NOMO-1 treated with dmso at 0.1 percent for 144 hours (cell line): ENCODE measurements around the gene ST8SIA2.
"Not testable (repeated sequence)": the region's sequence is repeated elsewhere in the genome, so short reads cannot be mapped to it uniquely, and the experiment has no call there.

Experiments used
- DNase-seq: peaks from one replicate; lab custom pipeline; 2025; ENCODE audit not compliant: unreplicated experiment; lab: John Stamatoyannopoulos, UW

ST8SIA2 gene

DNA sequence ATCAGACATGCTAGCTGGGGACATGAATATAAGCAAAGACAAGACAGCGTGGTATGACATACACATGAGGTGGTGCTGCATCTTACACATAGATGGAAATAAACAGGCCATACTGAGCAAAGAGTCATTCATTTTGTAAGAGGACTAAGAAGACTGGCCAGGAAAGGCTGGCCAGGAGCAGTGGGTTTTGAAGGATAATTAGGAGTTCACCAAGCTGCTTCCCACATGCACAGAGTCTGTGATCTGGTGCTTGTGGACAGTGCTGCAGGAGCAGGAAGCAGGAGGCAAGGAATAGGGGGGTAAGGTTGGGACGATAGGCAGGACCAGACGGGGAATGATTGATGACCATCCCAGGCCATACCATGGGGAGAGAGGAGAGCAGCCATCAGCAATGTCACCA lies 41.5 kb downstream of the ST8SIA2 start:
- DNase-seq = no peak

DNA sequence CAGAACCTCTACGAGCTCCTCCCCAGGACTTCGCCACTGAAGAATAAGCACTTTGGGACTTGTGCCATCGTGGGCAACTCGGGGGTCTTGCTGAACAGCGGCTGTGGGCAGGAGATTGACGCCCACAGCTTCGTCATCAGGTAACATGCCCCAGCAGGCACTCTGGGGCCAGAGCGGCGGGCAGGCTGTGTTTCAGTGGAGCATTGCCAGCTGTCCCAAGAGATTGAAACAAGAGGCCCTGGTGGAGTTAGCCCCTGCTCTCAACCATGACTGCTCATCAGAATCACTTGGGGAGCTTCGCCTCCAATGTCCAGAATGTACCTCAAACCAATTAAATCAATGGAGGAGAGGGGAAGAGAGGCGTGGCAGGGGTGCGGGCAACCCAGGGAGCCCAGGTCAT lies 44.8 kb downstream of the ST8SIA2 start:
- DNase-seq = no peak

DNA sequence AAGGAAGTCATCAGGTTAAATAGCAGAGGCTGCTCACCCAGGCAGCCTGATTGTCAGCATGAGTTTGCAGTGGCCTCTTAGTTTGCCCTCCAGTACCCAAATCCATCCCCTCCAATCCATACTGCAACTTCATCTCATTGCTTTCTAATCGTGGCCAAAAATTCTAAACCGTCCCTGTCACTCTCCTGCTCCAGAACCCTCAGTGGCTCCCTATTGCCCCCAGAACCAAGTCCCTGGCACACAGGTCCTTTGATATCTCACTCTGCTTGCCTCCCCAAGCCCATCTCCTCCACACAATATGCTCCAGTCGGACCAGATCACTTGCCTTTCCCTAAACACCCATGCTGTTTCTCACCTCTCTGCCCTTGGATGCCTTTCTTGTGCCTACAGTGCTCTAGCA lies 49.7 kb downstream of the ST8SIA2 start:
- DNase-seq = no peak

- no peak for DNase-seq
Observed at GRCh38 chr15:92444631-92445030, 51.0 kb downstream of the ST8SIA2 start.

DNA sequence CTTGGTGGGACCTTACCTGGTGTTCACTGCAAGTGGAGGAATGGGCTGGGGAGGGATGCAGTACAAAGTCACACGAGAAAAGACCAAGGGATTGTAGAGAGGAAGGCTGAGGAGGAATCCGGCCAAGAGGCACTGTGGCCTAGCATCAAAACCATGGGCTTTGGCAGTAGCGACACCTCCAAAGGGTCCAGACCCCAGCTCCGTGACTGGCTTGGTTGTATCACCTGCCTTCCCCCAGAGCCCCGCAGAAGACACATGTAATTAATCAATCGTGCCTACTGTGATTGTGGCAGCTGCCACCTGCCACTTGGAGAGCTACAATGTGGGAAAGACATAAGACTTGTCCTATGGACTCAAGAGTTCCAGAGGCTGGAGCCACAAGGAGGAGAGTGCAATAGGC lies 54.7 kb downstream of the ST8SIA2 start:
- no peak for DNase-seq

- no peak for DNase-seq
Observed at GRCh38 chr15:92449476-92449875, 55.8 kb downstream of the ST8SIA2 start.

GRCh38 chr15:92451225-92451825 lies 57.6 kb downstream of the ST8SIA2 start:
- DNase-seq = no peak

DNA sequence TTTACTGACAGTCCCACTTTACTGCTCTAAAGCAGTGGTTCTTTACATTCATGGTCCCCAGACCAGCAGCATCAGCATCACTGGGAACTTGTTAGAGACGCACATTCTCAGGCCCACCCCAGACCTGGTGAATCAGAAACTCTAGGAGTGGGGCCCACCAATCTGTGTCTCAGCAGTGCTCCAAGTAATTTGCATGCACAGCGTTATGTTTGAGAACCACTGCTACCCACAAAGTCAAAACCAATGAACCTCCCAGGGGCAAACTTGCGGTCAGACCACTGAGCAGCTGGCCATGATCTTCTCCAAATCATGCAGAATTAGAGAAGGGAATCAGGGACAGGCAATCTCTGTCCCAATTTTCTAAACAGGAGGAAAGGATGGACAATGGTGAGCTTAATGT lies 58.5 kb downstream of the ST8SIA2 start:
- no peak for DNase-seq

DNA sequence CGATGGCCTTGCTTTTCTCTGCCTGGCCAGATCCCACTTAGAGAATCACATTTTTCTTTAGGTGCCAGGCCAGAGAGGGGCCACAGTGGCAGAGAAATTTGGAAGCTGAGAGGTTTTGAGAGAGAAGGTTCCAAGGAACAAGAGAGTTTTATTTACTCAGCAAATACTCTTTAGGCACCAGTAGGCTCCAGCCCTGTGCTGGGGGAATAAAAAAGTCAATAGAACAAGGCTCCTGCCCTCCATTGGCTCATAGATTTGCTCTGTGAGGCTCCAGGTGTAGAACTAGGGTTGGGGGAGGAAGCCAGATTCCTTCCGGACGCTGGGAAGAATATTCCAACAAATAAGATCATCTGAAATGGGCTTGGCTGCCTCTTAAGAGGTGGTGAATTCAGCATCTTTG lies 59.9 kb downstream of the ST8SIA2 start:
- no peak for DNase-seq

- DNase-seq = no peak
Observed at GRCh38 chr15:92454555-92455105, 60.9 kb downstream of the ST8SIA2 start.

DNA sequence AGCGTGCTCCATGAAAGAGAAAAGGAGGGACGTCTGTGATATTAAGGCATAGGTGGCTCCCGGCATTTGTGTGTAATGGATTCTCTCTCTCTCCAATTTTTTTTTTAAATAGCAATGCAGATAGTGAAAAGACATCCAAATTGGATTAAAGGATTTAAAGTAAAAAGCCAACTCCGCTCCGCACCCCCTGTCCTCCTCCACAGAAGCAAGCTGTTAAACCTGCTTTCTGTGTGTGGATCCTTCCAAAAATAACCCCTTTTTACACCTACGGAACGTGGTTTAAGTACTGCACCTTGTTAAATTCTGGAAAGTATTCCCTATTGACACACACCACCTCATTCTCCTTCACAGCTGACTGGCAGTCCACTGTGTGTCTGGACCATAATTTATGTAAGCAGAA lies 61.6 kb downstream of the ST8SIA2 start:
- no peak for DNase-seq

- no peak for DNase-seq
Observed at GRCh38 chr15:92457471-92458041, 63.9 kb downstream of the ST8SIA2 start.

DNA sequence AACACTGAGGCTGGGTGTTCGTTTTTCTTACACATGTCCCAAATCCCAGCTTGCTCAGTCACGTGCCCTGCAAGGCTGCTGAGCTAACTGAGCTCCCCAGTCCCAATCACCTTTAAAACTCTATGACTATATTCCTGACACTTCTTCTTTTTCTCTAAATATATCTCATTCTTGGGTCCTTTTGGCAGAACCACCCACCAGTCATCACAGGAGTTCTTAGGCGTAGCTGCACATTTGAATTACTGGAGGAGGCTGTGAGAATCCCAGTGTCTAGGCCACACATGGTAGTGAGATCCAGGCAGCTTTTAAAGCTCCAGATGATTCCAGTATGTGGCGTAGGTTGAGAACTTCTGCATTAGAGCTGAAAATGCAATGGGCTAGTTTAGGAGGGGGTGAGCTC lies 66.3 kb downstream of the ST8SIA2 start:
- DNase-seq = no peak

DNA sequence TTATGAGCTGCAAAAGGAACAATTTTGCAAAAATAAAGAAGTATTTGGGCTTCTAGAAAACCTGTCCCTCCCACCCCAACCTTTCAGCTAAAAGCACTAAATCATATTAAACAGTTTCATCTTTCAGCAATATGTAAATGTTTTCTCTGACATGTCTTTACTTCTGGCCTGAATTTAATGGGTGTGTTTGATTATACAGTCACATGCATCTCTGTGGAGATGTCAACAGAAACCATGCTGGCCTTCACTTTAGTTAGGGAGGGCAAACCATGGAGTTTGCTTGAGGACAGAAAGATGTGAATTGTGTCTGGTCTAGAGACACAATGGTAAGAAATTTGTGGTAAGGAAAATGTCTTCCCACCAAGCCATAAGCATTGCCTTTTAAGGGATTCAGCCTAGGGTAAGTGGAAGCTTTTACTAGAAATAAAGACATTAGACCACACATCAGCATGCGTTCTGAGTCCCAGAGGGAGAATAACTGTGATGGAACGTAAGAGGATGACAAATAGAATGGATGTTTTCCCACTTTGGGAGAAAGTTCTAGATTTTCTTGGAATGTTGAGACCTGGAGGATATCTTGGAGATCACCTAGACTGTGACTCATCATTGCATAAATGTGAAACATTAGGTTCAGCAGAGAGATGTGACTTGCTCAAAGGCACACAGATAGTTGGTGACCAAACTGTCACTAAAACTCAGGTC lies 68.9 kb downstream of the ST8SIA2 start:
- DNase-seq = no peak

- DNase-seq = no peak
Observed at GRCh38 chr15:92463352-92463751, 69.7 kb downstream of the ST8SIA2 start.

DNA sequence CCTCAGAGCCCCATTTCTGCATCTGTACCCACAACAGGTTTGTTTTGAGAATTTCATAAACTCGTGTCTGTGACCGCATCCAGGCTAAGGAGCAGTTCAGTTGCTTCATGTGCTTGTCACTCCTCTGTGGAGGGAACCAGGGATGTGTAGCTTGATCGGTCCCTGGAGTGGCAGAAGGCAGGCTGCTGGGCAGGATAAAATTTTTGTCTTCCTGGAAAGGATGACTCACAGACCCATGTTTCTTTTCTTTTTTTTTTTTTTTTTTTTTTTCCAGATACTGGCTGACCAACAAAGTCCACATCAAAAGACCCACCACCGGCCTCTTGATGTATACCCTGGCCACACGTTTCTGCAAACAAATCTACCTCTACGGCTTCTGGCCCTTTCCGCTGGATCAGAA lies 70.1 kb downstream of the ST8SIA2 start:
- DNase-seq = no peak

- no peak for DNase-seq
Observed at GRCh38 chr15:92466834-92467233, 73.2 kb downstream of the ST8SIA2 start.

GRCh38 chr15:92467245-92467644 lies 73.6 kb downstream of the ST8SIA2 start:
- no peak for DNase-seq

DNA sequence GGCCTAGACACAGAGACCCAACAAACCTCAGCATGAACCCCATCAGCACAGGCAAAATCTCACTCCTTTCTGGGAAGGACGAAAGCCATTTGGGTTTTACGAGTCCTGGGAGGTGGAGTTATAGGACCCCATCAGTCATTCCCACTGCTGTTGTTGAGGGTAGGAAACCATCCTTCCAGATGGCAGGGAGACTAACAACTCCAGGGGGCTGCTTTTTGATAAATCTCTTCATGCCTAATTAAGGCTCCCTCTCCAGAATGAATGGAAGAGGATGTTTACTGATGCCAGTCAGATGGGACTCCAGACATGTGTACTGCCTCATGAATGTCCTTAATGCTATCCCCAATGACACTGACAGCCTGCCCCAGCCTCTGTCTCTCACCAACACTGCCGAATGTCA lies 75.3 kb downstream of the ST8SIA2 start:
- no peak for DNase-seq

- no peak for DNase-seq
Observed at GRCh38 chr15:92471288-92471687, 77.6 kb downstream of the ST8SIA2 start.

GRCh38 chr15:92473756-92474155 lies 80.1 kb downstream of the ST8SIA2 start:
- DNase-seq = no peak

- DNase-seq = not testable (repeated sequence)
Observed at GRCh38 chr15:92479730-92480129, 86.0 kb downstream of the ST8SIA2 start.
